Brain microvascular endothelial cell (primary cell): ENCODE measurements around the gene PLD1.

Source experiments
- DNase-seq: peaks from one replicate; pipeline ENCODE4 v3.0.0-alpha.2; 2020
- H3K27ac ChIP-seq: fragments of 250-450 bp; sonication (Bioruptor Pico); 2 replicates; pipeline ENCODE4 v1.5.1; 2020; ENCODE audit warnings: mild to moderate bottlenecking, moderate library complexity
- H3K27me3 ChIP-seq: fragments of 250-450 bp; sonication (Bioruptor Pico); replicated peaks from 2 replicates; pipeline ENCODE4 v1.5.1; 2020; ENCODE audit warnings: mild to moderate bottlenecking
- H3K36me3 ChIP-seq: fragments of 250-450 bp; sonication (Bioruptor Pico); replicated peaks from 2 replicates; pipeline ENCODE4 v1.5.1; 2020; ENCODE audit warnings: mild to moderate bottlenecking
- H3K4me3 ChIP-seq: 2 replicates; pipeline ENCODE4 v1.5.1; 2011; ENCODE audit warnings: low read depth, mild to moderate bottlenecking, control low read depth, low read length, moderate library complexity
- in situ Hi-C: cut with HindIII; loops from 2 replicates; pipeline ENCODE4 v1.10.0; 2017; ENCODE audit warnings: low sequenced_read_pairs, low pct_ligation_motif_present
- TF ChIP-seq, protein P1 (sequence below): IDR thresholded peaks from 2 replicates; pipeline ENCODE4 v1.5.1; 2011; ENCODE audit warnings: low read depth, mild to moderate bottlenecking, moderate library complexity, low read length, control low read depth, inconsistent platforms; ENCODE audit errors: missing control alignments

PLD1 gene

DNA sequence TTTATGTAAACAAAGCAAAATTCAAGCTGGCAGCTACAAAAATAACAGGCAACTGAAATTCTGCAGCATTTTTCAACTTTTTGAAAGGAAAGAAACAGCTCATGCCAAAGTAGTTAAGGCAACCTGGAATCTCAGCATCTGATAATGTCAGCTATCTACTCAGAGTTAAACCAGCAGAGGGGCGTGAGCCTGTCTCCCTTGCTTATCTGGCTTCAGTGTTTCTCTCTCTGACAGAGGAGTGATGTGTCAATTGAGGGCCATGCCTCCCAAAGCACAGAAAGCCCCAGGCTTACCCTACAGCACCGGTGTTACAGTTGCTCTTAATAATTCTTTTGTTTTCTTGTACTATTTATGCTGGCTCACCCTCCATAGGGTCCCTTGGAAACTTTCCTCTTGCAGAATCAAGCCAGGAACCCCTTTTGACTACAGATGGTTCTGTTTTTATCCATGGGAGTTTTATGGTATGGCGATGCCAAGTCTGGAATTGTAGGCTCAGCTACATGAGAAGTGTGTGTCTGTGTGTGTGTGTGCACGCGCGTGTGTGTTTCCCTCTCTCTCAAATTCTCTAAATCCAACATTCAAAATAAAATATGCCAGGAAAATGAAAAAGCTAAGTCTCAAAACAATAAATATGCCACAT, 40.2 kb upstream of the PLD1 start:
- DNase-seq = no peak
- TF ChIP-seq, protein P1, sequence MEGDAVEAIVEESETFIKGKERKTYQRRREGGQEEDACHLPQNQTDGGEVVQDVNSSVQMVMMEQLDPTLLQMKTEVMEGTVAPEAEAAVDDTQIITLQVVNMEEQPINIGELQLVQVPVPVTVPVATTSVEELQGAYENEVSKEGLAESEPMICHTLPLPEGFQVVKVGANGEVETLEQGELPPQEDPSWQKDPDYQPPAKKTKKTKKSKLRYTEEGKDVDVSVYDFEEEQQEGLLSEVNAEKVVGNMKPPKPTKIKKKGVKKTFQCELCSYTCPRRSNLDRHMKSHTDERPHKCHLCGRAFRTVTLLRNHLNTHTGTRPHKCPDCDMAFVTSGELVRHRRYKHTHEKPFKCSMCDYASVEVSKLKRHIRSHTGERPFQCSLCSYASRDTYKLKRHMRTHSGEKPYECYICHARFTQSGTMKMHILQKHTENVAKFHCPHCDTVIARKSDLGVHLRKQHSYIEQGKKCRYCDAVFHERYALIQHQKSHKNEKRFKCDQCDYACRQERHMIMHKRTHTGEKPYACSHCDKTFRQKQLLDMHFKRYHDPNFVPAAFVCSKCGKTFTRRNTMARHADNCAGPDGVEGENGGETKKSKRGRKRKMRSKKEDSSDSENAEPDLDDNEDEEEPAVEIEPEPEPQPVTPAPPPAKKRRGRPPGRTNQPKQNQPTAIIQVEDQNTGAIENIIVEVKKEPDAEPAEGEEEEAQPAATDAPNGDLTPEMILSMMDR = no peak
- no peak overlapping the region for H3K4me3 ChIP-seq
- in situ Hi-C loops = no loop called here
- H3K27ac ChIP-seq = peak overlapping the region; percentile 21
- H3K27me3 ChIP-seq = no peaks in the 10 kb centered on the region
- no peaks in the 10 kb centered on the region for H3K36me3 ChIP-seq

DNA sequence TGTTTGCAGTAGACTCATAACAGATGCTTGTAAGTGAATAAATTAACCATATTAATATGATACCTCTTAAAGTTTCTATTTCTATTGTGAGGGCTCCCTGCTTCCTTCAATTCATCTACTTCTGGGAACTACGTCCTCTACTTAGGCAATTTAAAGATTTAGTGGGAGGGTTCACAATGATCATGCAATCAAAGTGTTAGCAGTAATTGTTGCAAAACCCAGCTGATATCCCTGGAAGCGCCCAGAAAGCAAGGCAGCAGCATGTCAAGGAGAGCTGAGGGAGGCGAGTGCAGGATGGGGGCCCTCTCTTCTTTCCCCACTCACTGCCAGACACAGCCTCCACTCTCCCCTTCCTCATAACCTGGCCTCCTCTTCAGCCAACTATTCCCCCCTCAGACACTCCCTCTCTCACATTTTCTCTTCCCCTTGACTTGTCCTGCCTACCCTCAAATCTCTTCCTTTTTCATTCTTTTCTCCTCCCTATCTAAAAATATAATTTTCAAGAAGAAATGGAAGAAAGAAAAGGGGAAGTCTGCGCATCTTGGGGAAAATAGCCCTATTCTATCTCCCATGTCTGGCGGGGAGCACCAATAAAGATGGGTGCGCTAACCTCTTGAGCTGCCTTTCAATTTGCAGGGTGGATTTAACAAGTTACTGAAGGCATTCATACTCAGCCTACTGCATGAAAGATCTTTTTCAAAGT, 39.5 kb upstream of the PLD1 start:
- Histone ChIP-seq H3K36me3 (no peaks in the 10 kb centered on the region), H3K27me3 (no peaks in the 10 kb centered on the region), H3K4me3 (no peak overlapping the region), H3K27ac (no peak overlapping the region)
- DNase-seq = no peak
- in situ Hi-C loops = no loop called here
- TF ChIP-seq, protein P1 = no peak

DNA sequence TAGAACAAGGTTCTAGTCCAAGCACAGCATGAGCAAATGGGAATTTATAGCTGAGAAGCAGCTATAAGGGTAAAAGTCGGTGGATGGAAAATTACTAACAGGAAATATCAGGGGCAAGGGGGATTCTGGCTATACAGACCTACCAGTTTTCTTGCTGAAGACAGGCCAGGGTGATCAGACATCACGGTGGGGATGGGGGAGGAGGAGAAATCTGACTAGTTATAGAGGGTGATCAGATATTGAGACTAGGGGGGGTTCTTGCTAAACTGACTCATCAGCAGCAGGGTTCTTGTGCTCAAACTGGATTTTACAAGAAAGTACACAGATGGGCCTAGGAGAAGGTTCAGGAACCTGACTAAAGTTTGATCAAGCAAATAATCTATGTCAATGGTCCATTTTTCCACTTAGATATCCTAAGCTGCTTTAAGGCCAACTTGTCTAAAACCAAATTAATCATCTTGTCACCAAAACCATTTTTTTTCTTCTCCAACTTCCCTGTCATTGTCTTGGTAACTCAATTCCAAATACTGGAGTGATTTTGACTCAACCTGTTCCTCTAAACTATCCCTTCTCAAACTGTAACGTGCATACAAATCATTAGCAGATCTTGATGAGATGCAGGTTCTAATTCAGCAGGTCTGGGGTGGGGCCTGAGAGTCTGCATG, 37.4 kb upstream of the PLD1 start:
- Histone ChIP-seq H3K36me3 (no peaks in the 10 kb centered on the region), H3K4me3 (no peak overlapping the region), H3K27ac (no peak overlapping the region), H3K27me3 (no peaks in the 10 kb centered on the region)
- no peak for DNase-seq
- TF ChIP-seq, protein P1 = no peak
- in situ Hi-C loops = no loop called here

DNA sequence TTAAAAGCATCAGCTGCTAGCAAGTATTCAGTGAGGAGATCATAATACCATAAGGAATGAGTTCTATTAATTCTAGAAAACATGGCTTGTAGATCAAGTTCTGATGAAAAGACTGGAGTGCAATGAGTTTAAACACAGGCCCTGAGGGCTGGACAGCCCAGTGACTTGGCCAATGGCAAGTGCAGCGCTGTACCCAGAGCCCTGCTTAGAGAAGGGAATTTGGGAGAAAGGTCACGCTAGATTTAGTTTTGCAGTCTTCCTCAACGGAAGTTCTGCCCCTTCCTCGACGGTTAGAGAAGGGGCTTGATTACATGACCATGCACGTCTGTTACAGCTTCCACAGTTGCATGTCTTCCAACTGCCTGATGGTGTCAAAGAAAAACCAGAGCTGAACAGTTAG, 36.9 kb upstream of the PLD1 start:
- H3K27me3 ChIP-seq = no peaks in the 10 kb centered on the region
- in situ Hi-C loops = no loop called here
- H3K27ac ChIP-seq = no peak overlapping the region
- no peaks in the 10 kb centered on the region for H3K36me3 ChIP-seq
- TF ChIP-seq, protein P1 = no peak
- H3K4me3 ChIP-seq = no peak overlapping the region
- no peak for DNase-seq

DNA sequence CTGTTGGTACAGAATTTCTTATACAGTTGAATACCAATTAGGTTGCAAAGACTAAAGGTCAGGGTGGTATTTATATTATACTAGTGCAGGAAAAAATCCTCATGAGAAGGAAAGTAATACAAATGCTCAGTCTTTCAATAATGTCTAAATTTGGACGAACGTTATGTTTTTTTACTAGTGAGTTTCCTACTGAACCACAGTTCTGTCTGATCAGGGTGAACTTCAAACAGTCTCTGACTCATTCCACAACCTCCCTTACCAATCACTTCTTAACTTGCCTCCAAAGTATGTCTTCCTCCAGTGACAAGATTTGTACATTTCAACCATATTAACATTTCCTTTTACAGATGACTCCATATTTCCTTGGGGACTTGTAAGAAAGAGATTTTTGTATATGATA, 36.3 kb upstream of the PLD1 start:
- H3K27ac ChIP-seq = peak overlapping the region; percentile 44
- no peaks in the 10 kb centered on the region for H3K27me3 ChIP-seq
- no peaks in the 10 kb centered on the region for H3K36me3 ChIP-seq
- no peak for DNase-seq
- H3K4me3 ChIP-seq = no peak overlapping the region
- in situ Hi-C loops = no loop called here
- TF ChIP-seq, protein P1 = no peak
